HEK293T (cell line): ENCODE results near the gene ACMSD.

Experiments used
- BHLHE40 ChIP-seq: fragments of 450-650 bp; IDR thresholded peaks from 2 replicates; pipeline ENCODE4 v1.6.1; 2016; ENCODE audit warnings: mild to moderate bottlenecking, moderate library complexity, borderline replicate concordance
- SUZ12 ChIP-seq: fragments of 450-650 bp; IDR thresholded peaks from 2 replicates; pipeline ENCODE4 v1.6.1; 2016; ENCODE audit warnings: mild to moderate bottlenecking

DNA sequence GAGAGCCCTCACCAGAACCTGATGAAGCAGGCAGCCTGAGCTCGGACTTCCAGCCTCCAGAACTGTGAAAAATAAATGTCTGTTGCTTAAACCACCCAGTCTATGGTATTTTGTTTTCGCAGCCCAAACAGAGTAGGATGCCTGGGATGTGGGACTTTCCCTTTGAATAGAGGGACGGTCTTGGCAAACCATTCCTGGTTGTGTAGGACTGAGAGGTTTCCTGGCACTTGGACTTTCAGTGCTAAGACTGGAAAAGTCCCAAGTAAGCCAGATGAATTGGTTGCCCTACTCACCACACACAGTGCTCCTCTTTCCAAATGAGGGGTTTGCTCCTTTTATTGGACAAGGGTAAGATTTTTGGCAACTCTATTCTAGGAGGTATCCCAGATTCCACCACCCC is 46.8 kb upstream of the ACMSD start:
- TF ChIP-seq SUZ12, result no peak
- no peak for TF ChIP-seq BHLHE40
